Mesenchymal stem cell (in vitro differentiated cells and primary cell): Measurements from ENCODE around the gene EVA1C.

Experiments
- DNase-seq: peaks from one replicate; pipeline ENCODE4 v3.0.0-alpha.2; 2013
- H2AFZ ChIP-seq: one replicate; pipeline ENCODE4 v1.6.1; 2013; ENCODE audit warnings: low read depth, mild to moderate bottlenecking, control low read depth, inconsistent platforms, low read length, moderate library complexity
- H2AK5ac ChIP-seq: 2 replicates; pipeline ENCODE4 v1.6.1; 2013; ENCODE audit warnings: low read length, moderate library complexity, mild to moderate bottlenecking, inconsistent platforms; ENCODE audit not compliant: severe bottlenecking
- H2BK120ac ChIP-seq: one replicate; pipeline ENCODE4 v1.6.1; 2013; ENCODE audit warnings: low read depth, mild to moderate bottlenecking, inconsistent platforms, low read length, moderate library complexity
- H2BK12ac ChIP-seq, 2 experiments: one replicate each; pipeline ENCODE4 v1.6.1; 2013; ENCODE audit warnings: inconsistent platforms in 2 of 2, low read length in 2 of 2, mild to moderate bottlenecking in 2 of 2, moderate library complexity in 2 of 2, control low read depth in 1 of 2
- H2BK15ac ChIP-seq: one replicate; pipeline ENCODE4 v1.6.1; 2013; ENCODE audit warnings: mild to moderate bottlenecking, low read depth, inconsistent platforms; ENCODE audit not compliant: poor library complexity, severe bottlenecking
- H2BK5ac ChIP-seq: 2 replicates; pipeline ENCODE4 v1.6.1; 2013; ENCODE audit warnings: low read depth, mild to moderate bottlenecking, low read length, control low read depth, inconsistent platforms; ENCODE audit not compliant: poor library complexity, severe bottlenecking
- H3K14ac ChIP-seq, 2 experiments: one replicate each; pipeline ENCODE4 v1.6.1; 2013; ENCODE audit warnings: inconsistent platforms in 2 of 2, low read length in 2 of 2, control low read depth in 1 of 2, mild to moderate bottlenecking in 1 of 2, moderate library complexity in 1 of 2
- H3K18ac ChIP-seq, 2 experiments: one replicate each; pipeline ENCODE4 v1.6.1; 2013; ENCODE audit warnings: inconsistent platforms in 2 of 2, low read length in 2 of 2, control low read depth in 1 of 2, low read depth in 1 of 2, mild to moderate bottlenecking in 1 of 2
- H3K23ac ChIP-seq, 2 experiments: one replicate each; pipeline ENCODE4 v1.6.1; 2013; ENCODE audit warnings: inconsistent platforms in 2 of 2, low read length in 2 of 2, mild to moderate bottlenecking in 2 of 2, moderate library complexity in 2 of 2, control low read depth in 1 of 2
- H3K27ac ChIP-seq: 2 replicates; pipeline ENCODE4 v1.5.1; 2013; ENCODE audit warnings: mild to moderate bottlenecking, moderate library complexity, low read length, control low read depth, inconsistent platforms; ENCODE audit not compliant: poor library complexity, severe bottlenecking
- H3K27me3 ChIP-seq, 2 experiments: 2 replicates each; pipeline versions ENCODE4 v1.6.1 to v1.7.0; 2013; ENCODE audit warnings: low read length in 2 of 2, mild to moderate bottlenecking in 2 of 2, moderate library complexity in 2 of 2, control low read depth in 1 of 2, inconsistent platforms in 1 of 2; ENCODE audit not compliant: control insufficient read depth in 1 of 2, insufficient read depth in 1 of 2
- H3K36me3 ChIP-seq, 2 experiments: 2 replicates each; pipeline versions ENCODE4 v1.6.1 to v1.7.0; 2013; ENCODE audit warnings: low read length in 2 of 2, control low read depth in 1 of 2, inconsistent platforms in 1 of 2, low read depth in 1 of 2, mild to moderate bottlenecking in 1 of 2; ENCODE audit not compliant: insufficient read depth in 2 of 2, control insufficient read depth in 1 of 2
- H3K4ac ChIP-seq, 2 experiments: one replicate each; pipeline ENCODE4 v1.6.1; 2013; ENCODE audit warnings: inconsistent platforms in 2 of 2, low read length in 2 of 2, mild to moderate bottlenecking in 2 of 2, moderate library complexity in 2 of 2, control low read depth in 1 of 2, low read depth in 1 of 2
- H3K4me1 ChIP-seq: 2 replicates; pipeline ENCODE4 v1.6.1; 2013; ENCODE audit warnings: low read depth, low read length, control low read depth; ENCODE audit not compliant: control insufficient read depth, insufficient read depth
- H3K4me2 ChIP-seq: 2 replicates; pipeline ENCODE4 v1.6.1; 2013; ENCODE audit warnings: low read length, mild to moderate bottlenecking, inconsistent platforms; ENCODE audit not compliant: poor library complexity, severe bottlenecking
- H3K4me3 ChIP-seq, 2 experiments: 2 replicates each; pipeline versions ENCODE4 v1.5.1 to v1.7.0; 2013; ENCODE audit warnings: low read length in 2 of 2, mild to moderate bottlenecking in 2 of 2, control low read depth in 1 of 2, low read depth in 1 of 2; ENCODE audit not compliant: insufficient read depth in 1 of 2
- H3K79me1 ChIP-seq: replicated peaks from 2 replicates; pipeline ENCODE4 v1.6.1; 2013; ENCODE audit warnings: mild to moderate bottlenecking, control low read depth, low read length, inconsistent platforms; ENCODE audit not compliant: poor library complexity, severe bottlenecking
- H3K9ac ChIP-seq: 2 replicates; pipeline ENCODE4 v1.7.0; 2013; ENCODE audit warnings: mild to moderate bottlenecking, low read length, moderate library complexity
- H3K9me3 ChIP-seq: 2 replicates; pipeline ENCODE4 v1.7.0; 2013; ENCODE audit warnings: mild to moderate bottlenecking, low read length; ENCODE audit not compliant: control insufficient read depth
- H4K8ac ChIP-seq: one replicate; pipeline ENCODE4 v1.6.1; 2013; ENCODE audit warnings: inconsistent platforms, mild to moderate bottlenecking, low read length, moderate library complexity
- H4K91ac ChIP-seq: one replicate; pipeline ENCODE4 v1.6.1; 2013; ENCODE audit warnings: mild to moderate bottlenecking, low read length, inconsistent platforms
- WGBS: methylation state at CpG from one replicate; pipeline ENCODE4 v1.1.7; 2013; ENCODE audit warnings: mixed read lengths; 5-methylcytosine and 5-hydroxymethylcytosine counted together

Gene EVA1C

GRCh38 chr21:32456497-32456918 is 44.0 kb downstream of the EVA1C start:
- Histone ChIP-seq H3K9ac (peak overlapping the region; percentile 75), H2BK5ac (no peak overlapping the region), H2AFZ (no peak overlapping the region), H3K27ac (no peak overlapping the region), H4K8ac (no peak overlapping the region), H3K14ac (no peak overlapping the region), H3K4me1 (peaks cover 5% of the 10 kb centered on the region), H3K79me1 (no peaks in the 10 kb centered on the region), H4K91ac (no peak overlapping the region), H3K4ac (no peak overlapping the region), H3K27me3 (peaks cover 0 to 3% of the 10 kb centered on the region in 2 experiments), H3K4me2 (no peak overlapping the region), H3K9me3 (peaks cover 4% of the 10 kb centered on the region), H3K4me3 (no peak overlapping the region), H2BK120ac (no peak overlapping the region), H2BK15ac (no peak overlapping the region), H3K23ac (no peak overlapping the region), H3K36me3 (peaks cover 0 to 37% of the 10 kb centered on the region in 2 experiments), H2BK12ac (no peak overlapping the region), H2AK5ac (no peak overlapping the region), H3K18ac (no peak overlapping the region)
- WGBS, result 55% methylated on average over 5 of the region's 6 CpGs
- DNase-seq, result no peak

- Histone ChIP-seq H3K36me3 (peaks cover 0 to 38% of the 10 kb centered on the region in 2 experiments), H3K14ac (no peak overlapping the region), H2BK12ac (no peak overlapping the region), H2BK5ac (no peak overlapping the region), H2AFZ (no peak overlapping the region), H4K91ac (no peak overlapping the region), H3K9ac (peak overlapping the region; percentile 75), H2AK5ac (no peak overlapping the region), H3K79me1 (no peaks in the 10 kb centered on the region), H3K18ac (no peak overlapping the region), H3K4me3 (no peak overlapping the region), H3K9me3 (peaks cover 4% of the 10 kb centered on the region), H3K4me2 (no peak overlapping the region), H2BK120ac (no peak overlapping the region), H3K23ac (no peak overlapping the region), H2BK15ac (no peak overlapping the region), H3K4me1 (peaks cover 5% of the 10 kb centered on the region), H3K27me3 (peaks cover 0 to 3% of the 10 kb centered on the region in 2 experiments), H3K4ac (no peak overlapping the region), H4K8ac (no peak overlapping the region), H3K27ac (no peak overlapping the region)
- DNase-seq, result no peak
- 43% methylated on average over 6 of the region's 9 CpGs for WGBS
Observed at GRCh38 chr21:32457360-32457840, 44.9 kb downstream of the EVA1C start.

- H3K4me3 ChIP-seq, result no peak overlapping the region
- no peak overlapping the region for H2BK15ac ChIP-seq
- no peak overlapping the region for H4K91ac ChIP-seq
- no peak overlapping the region for H2AK5ac ChIP-seq
- H3K14ac ChIP-seq, result no peak overlapping the region
- no peak overlapping the region for H3K23ac ChIP-seq
- H3K27ac ChIP-seq, result no peak overlapping the region
- no peak overlapping the region for H3K4me2 ChIP-seq
- no peak overlapping the region for H3K18ac ChIP-seq
- H3K9ac ChIP-seq, result peak overlapping the region; percentile 75
- H3K9me3 ChIP-seq, result peaks cover 4% of the 10 kb centered on the region
- no peaks in the 10 kb centered on the region for H3K79me1 ChIP-seq
- H3K4me1 ChIP-seq, result peaks cover 5% of the 10 kb centered on the region
- no peak overlapping the region for H2BK120ac ChIP-seq
- H3K27me3 ChIP-seq, result peaks cover 0 to 3% of the 10 kb centered on the region in 2 experiments
- no peak overlapping the region for H4K8ac ChIP-seq
- peaks cover 0 to 38% of the 10 kb centered on the region in 2 experiments for H3K36me3 ChIP-seq
- DNase-seq, result no peak
- H2BK5ac ChIP-seq, result no peak overlapping the region
- no peak overlapping the region for H2BK12ac ChIP-seq
- H2AFZ ChIP-seq, result no peak overlapping the region
- H3K4ac ChIP-seq, result no peak overlapping the region
- WGBS, result 86% methylated on average over 5 of the region's 6 CpGs
Observed at GRCh38 chr21:32457962-32458361, 45.5 kb downstream of the EVA1C start.

- H3K79me1 ChIP-seq, result no peaks in the 10 kb centered on the region
- no peak overlapping the region for H3K14ac ChIP-seq
- no peak overlapping the region for H2BK15ac ChIP-seq
- H3K4me3 ChIP-seq, result no peak overlapping the region
- H3K4ac ChIP-seq, result no peak overlapping the region
- no peak overlapping the region for H2BK12ac ChIP-seq
- no peak for DNase-seq
- no peaks in the 10 kb centered on the region for H3K27me3 ChIP-seq
- H4K91ac ChIP-seq, result no peak overlapping the region
- peaks cover 5% of the 10 kb centered on the region for H3K4me1 ChIP-seq
- H4K8ac ChIP-seq, result no peak overlapping the region
- H3K4me2 ChIP-seq, result no peak overlapping the region
- no peaks in the 10 kb centered on the region for H3K9me3 ChIP-seq
- H3K27ac ChIP-seq, result no peak overlapping the region
- H2AK5ac ChIP-seq, result no peak overlapping the region
- H3K23ac ChIP-seq, result no peak overlapping the region
- no peak overlapping the region for H2AFZ ChIP-seq
- H2BK120ac ChIP-seq, result no peak overlapping the region
- no peak overlapping the region for H2BK5ac ChIP-seq
- peaks cover 0 to 29% of the 10 kb centered on the region in 2 experiments for H3K36me3 ChIP-seq
- WGBS, result 93% methylated on average over 5 of the region's 5 CpGs
- H3K18ac ChIP-seq, result no peak overlapping the region
- no peak overlapping the region for H3K9ac ChIP-seq
Observed at GRCh38 chr21:32459972-32460371, 47.5 kb downstream of the EVA1C start.
